Panc1 (cell line): ENCODE results near the gene TSPAN33. TPM values are rescaled to one million over a fixed set of nuclear protein-coding genes. Genes with fewer than 3 reads are reported as not detected.

Experiments used
- ATAC-seq: fragments of 200-7000 bp; cut with Tn5 transposase; 2 replicates; pipeline ENCODE4 v1.9.1; 2020; ENCODE audit warnings: mild to moderate bottlenecking, moderate library complexity
- BruUV-seq: library from RNA; stranded (reverse); fragments of 400-500 nt; replicated peaks from 2 replicates; lab custom pipeline; 2021; lab: Mats Ljungman, UMichigan
- CTCF ChIA-PET: fragments of 300-600 bp; sonication (Branson Sonifier 250); formaldehyde crosslinking; loops from one replicate; lab custom pipeline; 2022; ENCODE audit warnings: antibody characterized with exemption; lab: Charles Lee
- POLR2A ChIA-PET: fragments of 300-600 bp; sonication (Branson Sonifier 250); formaldehyde crosslinking; loops from one replicate; lab custom pipeline; 2022; ENCODE audit warnings: antibody characterized with exemption; lab: Charles Lee
- DNase-seq: peaks from one replicate; pipeline ENCODE4 v3.0.0-alpha.2; 2010; ENCODE audit warnings: low read depth, low spot score
- H3K27ac ChIP-seq: 2 replicates; pipeline ENCODE4 v1.5.1; 2011; ENCODE audit warnings: mild to moderate bottlenecking, low read length, inconsistent platforms
- H3K27me3 ChIP-seq: fragments of 200-500 bp; sonication (Bioruptor generic); 2 replicates; pipeline ENCODE4 v1.6.0; 2014; ENCODE audit warnings: low read length, inconsistent platforms; ENCODE audit not compliant: control insufficient read depth, insufficient read depth
- H3K36me3 ChIP-seq: fragments of 200-500 bp; sonication (Bioruptor generic); 2 replicates; pipeline ENCODE4 v1.5.1; 2014; ENCODE audit warnings: inconsistent platforms, mild to moderate bottlenecking, low read length, moderate library complexity; ENCODE audit not compliant: control insufficient read depth, insufficient read depth
- H3K4me1 ChIP-seq: 2 replicates; pipeline ENCODE4 v1.5.1; 2011; ENCODE audit warnings: inconsistent platforms, mild to moderate bottlenecking, low read length, moderate library complexity; ENCODE audit not compliant: control insufficient read depth, insufficient read depth
- H3K4me3 ChIP-seq, 2 experiments: 2 replicates each; pipeline ENCODE4 v1.5.1; 2011 to 2012; ENCODE audit warnings: low read depth in 2 of 2, low read length in 2 of 2, mild to moderate bottlenecking in 2 of 2, inconsistent platforms in 1 of 2, moderate library complexity in 1 of 2
- H3K9me3 ChIP-seq: fragments of 200-500 bp; sonication (Bioruptor generic); 2 replicates; pipeline ENCODE4 v1.5.1; 2014; ENCODE audit warnings: low read depth, mild to moderate bottlenecking, inconsistent platforms, low read length, moderate library complexity; ENCODE audit not compliant: control insufficient read depth, insufficient read depth
- CTCF ChIP-seq: fragments of 450-650 bp; IDR thresholded peaks from 2 replicates; pipeline ENCODE4 v1.5.1; 2017; ENCODE audit warnings: mild to moderate bottlenecking
- POLR2AphosphoS5 ChIP-seq: IDR thresholded peaks from 2 replicates; pipeline ENCODE4 v1.6.1; 2012; ENCODE audit warnings: mild to moderate bottlenecking, low read depth, low read length, moderate library complexity
- SIN3A ChIP-seq: IDR thresholded peaks from 2 replicates; pipeline ENCODE4 v1.6.1; 2012; ENCODE audit warnings: low read depth, mild to moderate bottlenecking, low read length, moderate library complexity, borderline replicate concordance; ENCODE audit not compliant: insufficient read depth
- TCF7L2 ChIP-seq: IDR thresholded peaks from 2 replicates; pipeline ENCODE4 v1.6.1; 2011; ENCODE audit warnings: mild to moderate bottlenecking, low read depth, low read length, inconsistent platforms
- in situ Hi-C: cut with HindIII; loops from 2 replicates; pipeline ENCODE4 v1.10.0; 2016; ENCODE audit warnings: low sequenced_read_pairs, low pct_unique_long_range_greater_than_20kb
- intact Hi-C: fragments of 100-400 bp; cut with micrococcal nuclease; formaldehyde crosslinking; loops from one replicate; pipeline ENCODE4 v1.10.0; 2022; ENCODE audit not compliant: unreplicated experiment
- total RNA-seq: library from RNA; stranded (reverse); gene quantifications from one replicate; pipeline ENCODE4 v1.2.1, GENCODE V29; 2021; ENCODE audit not compliant: unreplicated experiment
- TF ChIP-seq, protein P1 (sequence below), 2 experiments: IDR thresholded peaks; 2 replicates each; pipeline ENCODE4 v1.6.1; 2011 to 2012; ENCODE audit warnings: low read depth in 2 of 2, control low read depth in 1 of 2, low read length in 1 of 2, mild to moderate bottlenecking in 1 of 2, moderate library complexity in 1 of 2; ENCODE audit not compliant: insufficient read depth in 1 of 2

Gene TSPAN33
- total RNA-seq, 1 experiment from 2014 or later: 5.4 TPM

GRCh38 chr7:129205126-129205818 lies 60.8 kb downstream of the TSPAN33 start:
- H3K27ac ChIP-seq: no peak overlapping the region
- H3K36me3 ChIP-seq: no peaks in the 10 kb centered on the region
- no peaks in the 10 kb centered on the region for H3K9me3 ChIP-seq
- no peaks in the 10 kb centered on the region for H3K27me3 ChIP-seq
- ChIA-PET POLR2A (no interaction called here), CTCF (interaction anchor here (2.1 kb wide), 1 partner anchor 41 kb away, joined by 4 read pairs; no protein-coding TSS in a partner anchor)
- intact Hi-C loops (no loop called here), in situ Hi-C loops (no loop called here)
- TF ChIP-seq CTCF: no peak
- no peak for TF ChIP-seq POLR2AphosphoS5
- TF ChIP-seq, protein P1, sequence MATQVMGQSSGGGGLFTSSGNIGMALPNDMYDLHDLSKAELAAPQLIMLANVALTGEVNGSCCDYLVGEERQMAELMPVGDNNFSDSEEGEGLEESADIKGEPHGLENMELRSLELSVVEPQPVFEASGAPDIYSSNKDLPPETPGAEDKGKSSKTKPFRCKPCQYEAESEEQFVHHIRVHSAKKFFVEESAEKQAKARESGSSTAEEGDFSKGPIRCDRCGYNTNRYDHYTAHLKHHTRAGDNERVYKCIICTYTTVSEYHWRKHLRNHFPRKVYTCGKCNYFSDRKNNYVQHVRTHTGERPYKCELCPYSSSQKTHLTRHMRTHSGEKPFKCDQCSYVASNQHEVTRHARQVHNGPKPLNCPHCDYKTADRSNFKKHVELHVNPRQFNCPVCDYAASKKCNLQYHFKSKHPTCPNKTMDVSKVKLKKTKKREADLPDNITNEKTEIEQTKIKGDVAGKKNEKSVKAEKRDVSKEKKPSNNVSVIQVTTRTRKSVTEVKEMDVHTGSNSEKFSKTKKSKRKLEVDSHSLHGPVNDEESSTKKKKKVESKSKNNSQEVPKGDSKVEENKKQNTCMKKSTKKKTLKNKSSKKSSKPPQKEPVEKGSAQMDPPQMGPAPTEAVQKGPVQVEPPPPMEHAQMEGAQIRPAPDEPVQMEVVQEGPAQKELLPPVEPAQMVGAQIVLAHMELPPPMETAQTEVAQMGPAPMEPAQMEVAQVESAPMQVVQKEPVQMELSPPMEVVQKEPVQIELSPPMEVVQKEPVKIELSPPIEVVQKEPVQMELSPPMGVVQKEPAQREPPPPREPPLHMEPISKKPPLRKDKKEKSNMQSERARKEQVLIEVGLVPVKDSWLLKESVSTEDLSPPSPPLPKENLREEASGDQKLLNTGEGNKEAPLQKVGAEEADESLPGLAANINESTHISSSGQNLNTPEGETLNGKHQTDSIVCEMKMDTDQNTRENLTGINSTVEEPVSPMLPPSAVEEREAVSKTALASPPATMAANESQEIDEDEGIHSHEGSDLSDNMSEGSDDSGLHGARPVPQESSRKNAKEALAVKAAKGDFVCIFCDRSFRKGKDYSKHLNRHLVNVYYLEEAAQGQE (IDR thresholded peaks at IDR 0.05; ENCODE audit: insufficient read depth in 1 of 2, low read depth in 2 of 2, low read length in 1 of 2): no peak
- no peak for TF ChIP-seq SIN3A
- no peak for TF ChIP-seq TCF7L2
- DNase-seq (no peak), ATAC-seq (no peak)
- H3K4me3 ChIP-seq: no peak overlapping the region
- no TSS peak for BruUV-seq
- H3K4me1 ChIP-seq: no peaks in the 10 kb centered on the region

DNA sequence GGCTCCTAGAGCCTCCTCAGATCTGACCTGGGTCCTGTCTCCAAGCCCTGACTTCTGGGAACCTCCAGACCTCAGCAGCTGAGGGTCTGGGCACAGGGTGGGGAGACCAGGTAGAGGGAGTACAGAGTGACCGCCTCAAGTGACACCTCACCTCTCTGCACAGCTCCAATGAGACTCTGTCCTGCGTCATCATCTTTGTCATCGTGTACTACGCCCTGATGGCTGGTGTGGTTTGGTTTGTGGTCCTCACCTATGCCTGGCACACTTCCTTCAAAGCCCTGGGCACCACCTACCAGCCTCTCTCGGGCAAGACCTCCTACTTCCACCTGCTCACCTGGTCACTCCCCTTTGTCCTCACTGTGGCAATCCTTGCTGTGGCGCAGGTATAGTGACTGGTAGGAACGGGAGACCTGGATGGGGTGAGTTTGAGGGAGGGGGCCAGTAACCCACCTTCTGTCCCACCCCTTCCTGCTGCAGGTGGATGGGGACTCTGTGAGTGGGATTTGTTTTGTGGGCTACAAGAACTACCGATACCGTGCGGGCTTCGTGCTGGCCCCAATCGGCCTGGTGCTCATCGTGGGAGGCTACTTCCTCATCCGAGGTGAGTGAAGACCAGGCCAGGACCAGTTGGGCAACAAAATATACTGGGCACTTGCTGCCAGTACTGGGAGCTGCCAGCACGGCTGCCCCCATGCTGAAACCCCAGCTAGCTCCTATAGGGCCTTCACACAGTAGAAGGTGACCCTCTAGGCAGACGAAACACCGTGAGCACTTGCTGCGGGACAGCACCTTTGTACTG lies 61.7 kb downstream of the TSPAN33 start:
- no peak for ATAC-seq
- no peaks in the 10 kb centered on the region for H3K9me3 ChIP-seq
- H3K4me1 ChIP-seq: no peaks in the 10 kb centered on the region
- H3K4me3 ChIP-seq: no peak overlapping the region
- no peaks in the 10 kb centered on the region for H3K36me3 ChIP-seq
- in situ Hi-C loops (no loop called here), intact Hi-C loops (no loop called here)
- DNase-seq: no peak
- no TSS peak for BruUV-seq
- TF ChIP-seq TCF7L2 (no peak), CTCF (no peak), POLR2AphosphoS5 (no peak), SIN3A (no peak)
- TF ChIP-seq, protein P1 (IDR thresholded peaks at IDR 0.05; ENCODE audit: insufficient read depth in 1 of 2, low read depth in 2 of 2, low read length in 1 of 2): no peak
- POLR2A ChIA-PET: no interaction called here
- H3K27ac ChIP-seq: no peak overlapping the region
- no peaks in the 10 kb centered on the region for H3K27me3 ChIP-seq
- CTCF ChIA-PET: interaction anchor here (2.1 kb wide), 1 partner anchor 42 kb away, joined by 4 read pairs; no protein-coding TSS in a partner anchor
